Right hindlimb (tissue), 1 donor: Measurements from ENCODE around the gene C10orf105.

ENCODE experiments used
- DNase-seq: peaks from one replicate; pipeline ENCODE4 v3.0.0-alpha.2; 2018

The C10orf105 gene, protein sequence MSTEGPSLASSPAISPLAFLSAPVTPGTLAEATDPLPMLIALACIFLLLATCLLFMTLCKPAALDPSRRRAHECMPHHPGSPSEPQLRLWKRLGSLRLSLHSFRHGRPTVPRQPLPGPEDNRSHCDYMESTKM

DNA sequence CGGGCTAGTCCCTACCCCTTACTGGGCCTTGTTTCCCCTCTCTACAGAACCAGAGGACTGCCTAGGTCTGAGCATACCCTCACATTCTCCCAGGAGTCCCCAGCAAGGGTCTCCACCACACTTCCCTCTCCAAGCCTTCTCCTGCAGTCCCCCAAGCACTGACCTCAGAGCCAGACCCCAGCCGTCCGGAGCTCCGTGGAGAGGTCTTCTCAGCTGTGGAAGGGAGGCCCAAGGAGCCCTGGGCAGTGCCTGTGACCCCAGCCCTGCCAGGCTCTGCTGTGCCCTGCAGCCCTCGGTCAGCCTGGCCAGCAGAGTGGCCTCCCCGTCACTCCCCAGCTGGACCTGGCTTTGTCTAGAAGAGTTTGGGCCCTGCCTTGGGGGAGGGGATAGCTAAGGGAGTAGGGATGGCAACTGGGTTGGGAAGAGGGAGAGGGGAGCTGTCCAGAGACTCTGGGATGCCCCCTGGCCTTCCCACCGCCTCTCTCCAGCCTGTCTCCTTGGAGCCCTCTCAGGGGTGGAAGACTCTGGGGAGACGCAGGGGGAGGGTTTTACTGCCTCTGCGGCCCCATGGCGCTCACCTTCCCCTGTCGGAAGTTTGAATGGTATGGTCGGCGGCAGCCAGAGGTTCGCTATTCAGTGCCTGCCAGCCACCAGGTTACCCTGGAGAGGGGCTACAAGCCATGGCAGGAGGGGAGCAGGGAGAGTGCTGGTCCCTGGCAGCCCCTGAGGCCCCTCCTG is at the start of gene C10orf105:
TSS of gene C10orf105 (minus strand) at position 315 of the 738 bp plus-strand sequence. CDS start 3,441 bp downstream, outside the sequence.
- no peak for DNase-seq

GRCh38 chr10:71767420-71768035 is 48.0 kb upstream of the C10orf105 start:
- peak; percentile 64 for DNase-seq

DNA sequence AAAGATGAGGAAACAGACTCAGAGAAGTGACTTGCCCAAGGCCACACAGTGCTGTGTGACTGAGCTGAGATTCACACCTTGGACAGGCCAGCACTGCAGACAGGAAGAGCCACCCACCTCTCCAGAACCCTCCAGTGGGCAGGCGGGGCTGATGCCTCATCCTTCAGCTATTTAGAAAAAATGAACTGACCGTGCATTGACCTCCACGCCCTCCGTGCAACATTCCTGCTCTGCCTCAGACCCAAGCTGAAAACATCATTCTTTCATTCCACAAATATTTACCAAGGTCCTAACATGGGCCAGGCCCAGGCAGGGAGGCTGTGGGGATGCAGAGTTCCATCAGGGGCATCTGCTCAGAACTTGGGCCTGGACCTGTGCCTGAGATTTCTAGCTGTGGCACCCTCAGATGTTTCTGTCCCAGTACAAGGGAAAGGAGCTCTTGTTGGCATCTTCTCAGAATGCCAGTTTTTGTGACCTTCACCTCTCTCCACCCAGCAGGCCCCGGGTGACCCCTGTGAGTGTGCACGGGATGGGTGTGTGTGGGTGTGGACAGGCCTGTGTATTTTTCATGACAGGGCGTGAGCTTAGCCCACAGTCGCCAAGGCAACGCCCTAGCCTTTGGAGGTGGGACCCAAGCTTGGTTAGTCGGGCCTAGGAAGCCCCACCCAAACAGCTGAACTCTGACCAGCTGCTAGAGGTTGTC is 47.3 kb upstream of the C10orf105 start:
- peak; percentile 76 for DNase-seq

GRCh38 chr10:71765906-71766716 is 46.5 kb upstream of the C10orf105 start:
- DNase-seq = no peak

DNA sequence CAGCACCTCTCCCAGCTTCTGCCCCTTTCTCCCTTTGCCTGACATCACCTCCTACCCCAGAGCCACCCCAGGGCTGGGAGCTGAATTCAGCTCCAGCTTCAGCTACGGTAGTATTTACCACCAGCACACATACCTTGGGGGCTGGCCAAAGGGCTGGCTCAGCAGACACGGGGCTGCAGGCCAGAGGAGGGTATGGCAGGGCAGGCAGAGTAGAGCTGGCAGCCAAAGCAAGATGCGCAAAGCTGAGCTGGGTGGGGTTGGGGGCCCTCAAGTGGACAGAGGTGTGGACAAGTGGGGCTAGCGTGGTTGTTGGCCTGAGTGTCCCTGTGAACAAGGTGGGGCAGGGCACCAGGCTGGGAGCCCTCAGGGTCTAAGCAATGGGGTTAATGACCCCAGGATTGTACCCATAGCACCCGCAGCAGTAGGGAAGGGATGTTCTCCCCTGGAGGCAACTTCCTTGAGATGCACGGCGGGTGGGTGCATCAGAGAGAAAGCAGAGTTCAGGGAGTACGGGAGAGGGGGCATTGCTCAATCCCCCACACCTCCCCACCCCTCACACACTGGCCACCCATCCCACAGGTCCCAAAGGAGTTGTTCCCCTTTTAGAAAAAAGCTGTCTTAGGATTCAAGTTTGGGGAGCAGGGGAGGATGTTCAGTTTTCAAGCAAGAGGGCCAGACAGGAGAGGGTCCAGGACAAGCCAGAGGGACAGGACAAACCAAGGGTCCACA is 45.8 kb upstream of the C10orf105 start:
- DNase-seq = no peak

- no peak for DNase-seq
Measured at GRCh38 chr10:71763352-71764127, 44.0 kb upstream of the C10orf105 start.

DNA sequence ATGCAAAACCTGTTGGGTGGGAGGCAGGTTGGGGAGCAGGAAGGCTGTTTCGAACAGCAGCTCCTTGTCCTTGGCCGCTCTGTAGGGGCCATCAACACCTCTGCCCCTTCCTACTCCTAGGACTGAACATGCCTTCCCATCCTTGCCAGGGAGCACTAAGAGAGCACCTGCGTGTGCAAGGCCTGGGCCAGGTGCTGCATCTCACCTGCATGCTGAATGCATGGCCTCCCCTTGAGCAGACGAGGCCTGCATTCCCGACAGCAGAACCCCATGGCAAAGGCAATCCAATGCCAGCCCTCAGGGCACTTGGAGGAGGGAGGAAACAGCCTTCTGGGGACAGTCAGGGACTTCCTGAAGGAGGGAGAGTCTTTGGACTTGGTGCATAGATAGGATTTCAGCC is 42.7 kb upstream of the C10orf105 start:
- DNase-seq = no peak

DNA sequence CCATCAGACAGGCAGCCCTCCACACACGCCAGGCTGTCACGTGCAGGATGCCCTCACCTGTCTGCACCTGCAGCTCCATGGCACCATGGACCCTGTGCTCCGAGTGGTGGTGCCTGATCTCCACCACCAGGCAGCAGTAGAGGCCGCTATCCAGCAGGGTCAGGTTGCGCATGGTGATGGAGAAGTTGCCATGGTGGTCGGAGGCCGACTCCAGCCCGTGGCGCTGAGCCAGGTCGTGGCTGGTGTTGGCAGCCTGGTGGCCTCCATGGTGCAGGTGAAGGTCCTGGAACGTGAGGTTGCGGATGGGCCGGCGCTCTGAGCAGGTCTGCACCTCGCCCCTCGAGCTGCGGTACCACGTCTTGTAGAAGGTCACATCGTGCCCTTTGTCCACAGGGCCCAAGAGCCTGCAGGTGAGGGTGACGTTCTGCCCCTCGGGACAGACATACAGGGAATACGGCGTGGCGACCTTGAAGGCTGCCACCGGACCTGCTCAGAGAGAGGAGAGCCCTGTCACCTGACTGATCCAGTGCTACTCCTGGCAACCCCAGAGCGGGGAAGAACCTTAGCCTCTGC is 42.0 kb upstream of the C10orf105 start:
- DNase-seq = no peak

DNA sequence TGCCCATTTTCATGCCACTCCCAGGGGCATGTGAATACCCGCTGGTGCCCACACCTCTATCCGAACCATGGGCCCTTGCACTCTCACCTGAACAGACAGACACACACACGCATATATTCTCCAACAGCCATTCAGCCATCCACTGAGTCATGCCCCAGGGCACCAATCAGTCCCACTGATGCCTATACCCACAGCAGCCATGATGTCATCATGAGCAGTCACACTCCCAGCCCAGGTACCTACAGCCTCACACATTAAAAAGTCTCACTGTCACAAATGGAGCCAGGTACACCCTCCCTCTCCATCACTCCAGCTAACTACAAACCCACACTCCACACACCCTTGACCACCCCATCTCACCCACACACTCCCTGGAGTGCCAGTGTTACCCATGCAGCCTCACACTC is 41.5 kb upstream of the C10orf105 start:
- DNase-seq = no peak

DNA sequence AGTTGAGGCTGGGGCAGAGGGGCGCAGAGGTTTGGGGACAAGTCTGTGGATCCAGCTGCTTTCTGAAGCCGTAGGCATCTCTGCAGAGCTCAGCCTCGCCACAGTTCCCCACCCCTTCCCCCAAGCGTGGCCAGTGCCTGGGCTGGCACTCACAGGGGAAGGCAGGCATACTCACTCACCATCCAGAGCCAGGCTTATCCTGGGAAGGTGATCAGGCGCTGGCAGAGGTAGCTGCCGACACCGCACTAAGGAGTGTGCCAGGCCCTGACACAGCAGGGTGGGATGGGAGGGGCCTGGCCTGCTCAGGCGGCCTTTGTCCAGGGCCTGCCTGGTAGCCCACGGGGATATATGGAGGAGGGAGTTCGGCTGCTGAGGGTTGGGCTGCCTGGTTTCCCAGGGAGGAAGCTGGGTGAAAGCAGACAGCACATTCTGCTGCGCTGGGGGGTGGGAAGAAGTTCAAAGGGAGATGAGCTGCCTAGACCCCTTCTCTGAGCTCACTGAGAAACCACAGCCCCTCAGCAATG is 37.9 kb upstream of the C10orf105 start:
- no peak for DNase-seq

DNA sequence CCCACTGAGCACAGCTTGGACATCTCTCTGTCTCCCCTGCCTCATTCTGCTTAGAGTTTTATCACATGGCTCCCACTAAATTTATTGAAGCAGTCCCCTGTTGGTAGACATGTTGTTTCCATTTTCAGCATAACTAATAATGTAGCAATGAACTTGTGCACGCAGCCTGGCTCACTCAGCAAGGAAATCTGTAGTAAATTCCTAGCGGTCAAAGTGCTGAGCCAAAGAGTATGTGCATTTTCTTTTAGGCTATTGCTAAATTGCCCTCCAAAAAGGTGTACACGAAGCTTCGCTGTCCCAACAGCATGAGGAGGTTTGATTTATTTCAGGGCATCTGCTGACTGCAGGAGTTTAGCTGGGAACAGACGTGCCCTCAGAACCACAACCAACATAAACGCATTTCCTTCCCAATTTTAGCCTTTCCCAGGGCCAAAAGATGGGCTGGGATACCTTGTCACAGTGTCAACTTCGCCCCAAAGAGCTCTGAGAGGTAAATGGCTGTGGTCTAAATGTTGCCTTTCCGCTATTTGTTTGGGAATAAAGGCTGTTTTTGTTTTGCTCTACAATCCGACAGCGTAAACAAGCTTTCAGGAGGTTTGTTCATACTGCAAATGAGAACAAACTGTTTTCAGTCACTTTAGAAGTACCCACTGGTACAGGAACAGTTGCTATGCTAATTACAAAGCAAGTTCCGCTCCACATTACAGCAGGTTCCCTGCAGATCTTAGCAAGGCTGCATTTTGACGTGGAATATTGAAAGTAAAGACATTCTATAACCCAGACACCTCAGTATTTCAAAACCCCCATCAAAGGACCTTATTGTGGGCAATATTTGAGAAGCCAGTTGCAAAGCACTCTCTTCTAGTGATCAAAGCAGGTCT is 37.0 kb upstream of the C10orf105 start:
- DNase-seq = no peak

- DNase-seq = no peak
Measured at GRCh38 chr10:71755179-71755879, 35.8 kb upstream of the C10orf105 start.

DNA sequence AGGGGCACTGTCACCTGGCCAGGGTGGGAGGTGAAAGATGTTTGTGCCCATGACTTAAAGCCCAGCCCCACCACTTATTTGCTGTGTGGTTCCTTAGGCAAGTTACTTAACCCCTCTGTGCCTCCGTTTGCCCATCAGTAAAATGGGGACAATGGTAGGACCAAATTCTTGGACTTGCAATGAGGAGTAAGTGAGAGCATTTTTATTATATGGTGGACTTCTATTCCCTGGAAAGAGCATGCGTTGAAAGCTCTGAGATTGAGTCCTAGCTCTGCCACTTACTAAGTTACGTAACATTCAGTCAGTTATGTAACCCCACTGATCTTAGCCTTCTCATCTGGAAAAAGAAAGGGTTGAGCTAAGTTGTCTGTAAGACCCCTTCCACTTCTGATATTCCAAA is 35.0 kb upstream of the C10orf105 start:
- no peak for DNase-seq

- no peak for DNase-seq
Measured at GRCh38 chr10:71753960-71754505, 34.5 kb upstream of the C10orf105 start.

DNA sequence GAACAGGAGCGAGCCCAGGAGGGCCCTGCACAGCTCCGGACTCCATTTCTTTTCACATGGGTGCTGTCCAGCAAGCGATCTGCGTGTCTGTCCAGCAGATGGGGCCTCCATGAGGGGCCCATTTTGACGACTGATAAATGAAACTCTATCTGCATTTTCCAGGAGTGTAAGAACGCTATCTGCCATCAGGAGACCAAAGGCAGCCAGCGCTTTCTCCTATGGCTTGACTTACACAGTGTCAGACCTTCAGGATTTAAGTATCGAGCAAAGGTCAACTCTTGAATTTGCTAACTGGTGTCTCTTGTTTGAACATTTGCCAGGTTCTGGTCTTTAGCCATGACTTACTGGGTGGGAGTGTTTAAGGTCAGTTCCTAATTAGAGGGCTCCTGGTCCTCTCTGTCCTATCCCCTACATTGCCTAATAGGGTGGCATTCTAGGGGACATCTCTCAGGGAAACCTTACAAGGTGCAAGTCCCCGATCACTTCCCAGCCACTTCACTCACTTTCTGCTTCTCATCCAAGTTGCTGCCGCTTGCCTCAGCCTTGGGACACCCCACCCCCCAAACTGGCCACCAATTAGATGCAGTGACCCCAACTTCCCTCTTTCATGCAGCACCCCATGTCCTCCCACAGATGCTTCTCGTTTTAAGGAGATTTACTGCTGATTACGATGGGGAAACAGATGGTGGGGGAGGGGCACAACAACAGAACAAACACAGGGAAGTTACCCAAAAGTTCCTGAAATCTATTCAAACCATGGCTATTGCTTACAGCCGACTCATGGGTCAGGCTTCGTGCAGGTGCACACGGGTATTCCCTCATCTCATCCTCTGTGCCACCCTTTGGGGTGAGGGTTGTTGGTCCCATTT is 33.7 kb upstream of the C10orf105 start:
- DNase-seq = no peak

DNA sequence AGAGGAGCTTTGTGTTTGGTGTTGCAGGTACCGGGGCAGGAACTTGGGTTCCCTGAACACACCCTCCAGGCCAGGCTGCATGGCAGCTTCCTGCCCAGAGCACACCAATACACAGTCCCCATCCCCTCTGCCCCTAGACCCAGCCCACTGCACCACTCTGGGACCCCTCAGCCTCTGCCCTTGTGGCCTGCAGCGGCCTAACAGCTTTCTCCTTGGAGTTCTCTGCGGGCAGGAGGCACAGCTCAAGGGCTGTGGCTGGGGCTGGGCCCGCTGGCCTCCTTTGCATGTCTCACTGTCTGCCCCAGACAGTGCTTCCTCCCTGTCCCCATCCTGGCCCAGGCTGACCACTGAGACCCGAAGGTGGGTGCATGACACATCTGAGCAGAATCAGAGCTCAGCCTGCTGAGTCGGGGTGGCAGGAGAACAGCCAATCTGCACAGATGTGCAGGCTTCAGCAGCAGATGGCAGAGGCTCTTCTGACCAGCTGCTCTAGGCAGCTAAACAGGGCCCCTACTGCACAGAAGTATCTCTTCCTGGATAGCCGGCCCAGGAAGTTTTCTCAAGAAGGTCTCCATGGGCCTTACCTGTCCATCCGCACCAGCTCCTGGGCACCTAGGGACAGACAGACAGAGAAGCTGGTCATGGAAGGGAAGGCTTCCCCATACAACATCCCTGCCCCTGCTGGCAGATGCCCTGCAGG is 33.0 kb upstream of the C10orf105 start:
- DNase-seq = no peak
